PC-3 (cell line): ENCODE data around the gene EFHC2. TPM values are rescaled to one million over a fixed set of nuclear protein-coding genes. Genes with fewer than 3 reads are reported as not detected.

Experiments used
- ATAC-seq: fragments of 200-7000 bp; cut with Tn5 transposase; 2 replicates; pipeline ENCODE4 v1.9.1; 2020; ENCODE audit warnings: mild to moderate bottlenecking, moderate library complexity
- BruUV-seq: library from RNA; stranded (reverse); fragments of 400-500 nt; replicated peaks from 2 replicates; lab custom pipeline; 2021; lab: Mats Ljungman, UMichigan
- CTCF ChIA-PET: fragments of 300-600 bp; sonication (Branson Sonifier 250); formaldehyde crosslinking; loops from one replicate; lab custom pipeline; 2022; ENCODE audit warnings: antibody characterized with exemption; lab: Charles Lee
- POLR2A ChIA-PET: fragments of 300-600 bp; sonication (Branson Sonifier 250); formaldehyde crosslinking; loops from one replicate; lab custom pipeline; 2022; ENCODE audit warnings: antibody characterized with exemption; ENCODE audit not compliant: unreplicated experiment; lab: Charles Lee
- DNase-seq: peaks from one replicate; pipeline ENCODE4 v3.0.0-alpha.2; 2015
- H2AFZ ChIP-seq: fragments of 300-600 bp; sonication (generic); 2 replicates; pipeline ENCODE4 v1.6.0; 2016; ENCODE audit warnings: antibody characterized with exemption, low read length
- H3F3A ChIP-seq: fragments of 300-600 bp; sonication (generic); one replicate; pipeline ENCODE4 v1.6.0; 2017; ENCODE audit warnings: antibody characterized with exemption, low read length, control low read depth, mild to moderate bottlenecking; ENCODE audit not compliant: unreplicated experiment
- H3K27ac ChIP-seq: fragments of 300-600 bp; sonication (generic); 2 replicates; pipeline ENCODE4 v1.5.1; 2016; ENCODE audit warnings: mild to moderate bottlenecking, low read length
- H3K27me3 ChIP-seq: fragments of 300-600 bp; sonication (generic); 2 replicates; pipeline ENCODE4 v1.6.1; 2016; ENCODE audit warnings: low read length, mixed read lengths
- H3K36me3 ChIP-seq: fragments of 300-600 bp; sonication (generic); 2 replicates; pipeline ENCODE4 v1.6.1; 2016; ENCODE audit warnings: low read depth, mixed run types, low read length, mixed read lengths
- H3K4me1 ChIP-seq: fragments of 300-600 bp; sonication (generic); 2 replicates; pipeline ENCODE4 v1.5.1; 2016; ENCODE audit warnings: low read length; ENCODE audit not compliant: insufficient read depth
- H3K4me2 ChIP-seq: fragments of 300-600 bp; sonication (generic); 2 replicates; pipeline ENCODE4 v1.6.0; 2016; ENCODE audit warnings: low read length
- H3K4me3 ChIP-seq: fragments of 300-600 bp; sonication (generic); 2 replicates; pipeline ENCODE4 v1.5.1; 2016; ENCODE audit warnings: mild to moderate bottlenecking, low read length, mixed read lengths
- H3K79me2 ChIP-seq: fragments of 300-600 bp; sonication (generic); 2 replicates; pipeline ENCODE4 v1.6.1; 2017; ENCODE audit warnings: low read length, mixed read lengths
- H3K9ac ChIP-seq: fragments of 300-600 bp; sonication (generic); 2 replicates; pipeline ENCODE4 v1.6.0; 2016; ENCODE audit warnings: mild to moderate bottlenecking, low read length
- H3K9me2 ChIP-seq: fragments of 300-600 bp; sonication (generic); replicated peaks from 2 replicates; pipeline ENCODE4 v1.6.1; 2016; ENCODE audit warnings: mixed run types, low read length, mixed read lengths
- H3K9me3 ChIP-seq: fragments of 300-600 bp; sonication (generic); 2 replicates; pipeline ENCODE4 v1.6.1; 2016; ENCODE audit warnings: low read length, mixed read lengths
- H4K20me1 ChIP-seq: fragments of 300-600 bp; sonication (generic); 2 replicates; pipeline ENCODE4 v1.6.1; 2016; ENCODE audit warnings: low read length, mixed read lengths
- EZH2 ChIP-seq: fragments of 300-600 bp; sonication (generic); IDR thresholded peaks from one replicate; pipeline ENCODE4 v1.6.1; 2017; ENCODE audit warnings: antibody characterized with exemption, mild to moderate bottlenecking, low read length; ENCODE audit not compliant: unreplicated experiment
- EZH2phosphoT487 ChIP-seq: fragments of 300-600 bp; sonication (generic); IDR thresholded peaks from 2 replicates; pipeline ENCODE4 v1.6.1; 2018; ENCODE audit warnings: mild to moderate bottlenecking, antibody characterized with exemption, low read length, borderline replicate concordance
- intact Hi-C: fragments of 100-400 bp; cut with micrococcal nuclease; formaldehyde crosslinking; loops from 2 replicates; pipeline ENCODE4 v1.9.0; 2023
- total RNA-seq: library from RNA; depleted of rRNA; stranded (reverse); fragments of >200 nt; gene quantifications from 2 replicates; pipeline ENCODE4 v1.2.3, GENCODE V29; 2014
- TF ChIP-seq, protein P1 (sequence below): fragments of 300-600 bp; sonication (generic); conservative IDR thresholded peaks from 2 replicates; pipeline ENCODE4 v1.5.1; 2017; ENCODE audit warnings: antibody characterized with exemption, low read depth, mild to moderate bottlenecking, low read length

EFHC2 gene
- total RNA-seq, 1 experiment from 2014 or later: 0.40 TPM

- Histone ChIP-seq H3K27me3 (no peaks in the 10 kb centered on the region), H4K20me1 (no peaks in the 10 kb centered on the region), H3K4me1 (no peaks in the 10 kb centered on the region), H2AFZ (no peak overlapping the region), H3K9me2 (no peaks in the 10 kb centered on the region), H3K9ac (no peak overlapping the region), H3K36me3 (no peaks in the 10 kb centered on the region), H3K4me2 (no peak overlapping the region), H3K79me2 (no peaks in the 10 kb centered on the region), H3F3A (no peaks in the 10 kb centered on the region), H3K9me3 (no peaks in the 10 kb centered on the region), H3K4me3 (no peak overlapping the region), H3K27ac (no peak overlapping the region)
- no peak for ATAC-seq
- TF ChIP-seq, protein P1, sequence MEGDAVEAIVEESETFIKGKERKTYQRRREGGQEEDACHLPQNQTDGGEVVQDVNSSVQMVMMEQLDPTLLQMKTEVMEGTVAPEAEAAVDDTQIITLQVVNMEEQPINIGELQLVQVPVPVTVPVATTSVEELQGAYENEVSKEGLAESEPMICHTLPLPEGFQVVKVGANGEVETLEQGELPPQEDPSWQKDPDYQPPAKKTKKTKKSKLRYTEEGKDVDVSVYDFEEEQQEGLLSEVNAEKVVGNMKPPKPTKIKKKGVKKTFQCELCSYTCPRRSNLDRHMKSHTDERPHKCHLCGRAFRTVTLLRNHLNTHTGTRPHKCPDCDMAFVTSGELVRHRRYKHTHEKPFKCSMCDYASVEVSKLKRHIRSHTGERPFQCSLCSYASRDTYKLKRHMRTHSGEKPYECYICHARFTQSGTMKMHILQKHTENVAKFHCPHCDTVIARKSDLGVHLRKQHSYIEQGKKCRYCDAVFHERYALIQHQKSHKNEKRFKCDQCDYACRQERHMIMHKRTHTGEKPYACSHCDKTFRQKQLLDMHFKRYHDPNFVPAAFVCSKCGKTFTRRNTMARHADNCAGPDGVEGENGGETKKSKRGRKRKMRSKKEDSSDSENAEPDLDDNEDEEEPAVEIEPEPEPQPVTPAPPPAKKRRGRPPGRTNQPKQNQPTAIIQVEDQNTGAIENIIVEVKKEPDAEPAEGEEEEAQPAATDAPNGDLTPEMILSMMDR: no peak
- TF ChIP-seq EZH2 (no peak), EZH2phosphoT487 (no peak)
- no TSS peak for BruUV-seq
- ChIA-PET POLR2A (no interaction called here), CTCF (no interaction called here)
- no peak for DNase-seq
- intact Hi-C loops: no loop called here
These were observed 63.4 kb downstream of the EFHC2 start for GRCh38 chrX:44280116-44280515.

DNA sequence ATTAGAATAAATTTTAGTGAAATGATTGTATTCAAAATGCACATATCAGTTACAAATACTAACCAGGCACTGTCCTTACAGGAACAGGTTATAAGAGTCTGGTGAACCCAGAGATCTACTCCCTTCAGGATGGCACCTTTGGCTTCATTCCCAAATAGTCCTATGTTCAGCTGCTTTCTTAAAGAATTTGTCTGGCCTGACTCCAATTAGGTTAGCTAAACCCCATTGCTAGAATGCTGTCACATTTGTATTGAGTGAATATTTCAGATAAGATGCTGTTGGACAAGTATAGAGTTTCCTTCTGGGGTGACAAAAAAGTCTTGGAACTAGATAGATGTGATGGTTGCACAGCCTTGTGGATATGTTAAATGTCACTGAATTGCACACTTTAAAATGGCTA, 69.4 kb downstream of the EFHC2 start:
- TF ChIP-seq EZH2phosphoT487 (no peak), EZH2 (no peak)
- TF ChIP-seq, protein P1: no peak
- no TSS peak for BruUV-seq
- ATAC-seq: no peak

GRCh38 chrX:44267861-44268260, 75.6 kb downstream of the EFHC2 start:
- ChIA-PET POLR2A (interaction anchor here (0.5 to 0.7 kb wide), 2 partner anchors 607 to 1510 kb away, joined by 3 to 4 read pairs; no protein-coding TSS in a partner anchor), CTCF (no interaction called here)
- Histone ChIP-seq H3K9ac (no peak overlapping the region), H3K9me2 (no peaks in the 10 kb centered on the region), H3K4me1 (peaks cover 18% of the 10 kb centered on the region), H3K79me2 (no peaks in the 10 kb centered on the region), H2AFZ (no peak overlapping the region), H3K36me3 (no peaks in the 10 kb centered on the region), H3K27ac (peak overlapping the region; percentile 71), H4K20me1 (no peaks in the 10 kb centered on the region), H3F3A (no peaks in the 10 kb centered on the region), H3K4me3 (peak overlapping the region; percentile 39; the same call in 1 of the 2 replicates), H3K9me3 (no peaks in the 10 kb centered on the region), H3K27me3 (no peaks in the 10 kb centered on the region), H3K4me2 (peak overlapping the region; percentile 76)
- DNase-seq: peak; percentile 84
- ATAC-seq: peak; percentile 97
- intact Hi-C loops: no loop called here
- TF ChIP-seq EZH2phosphoT487 (no peak), EZH2 (no peak)
- TF ChIP-seq, protein P1: no peak
- BruUV-seq: no TSS peak

More for the DNA sequence above, 69.4 kb downstream of the EFHC2 start:
- H3K9me3 ChIP-seq: no peaks in the 10 kb centered on the region
- ChIA-PET CTCF (no interaction called here), POLR2A (no interaction called here)
- intact Hi-C loops: no loop called here
- H3K4me2 ChIP-seq: no peak overlapping the region
- no peak overlapping the region for H3K4me3 ChIP-seq
- no peak overlapping the region for H3K9ac ChIP-seq
- no peaks in the 10 kb centered on the region for H3F3A ChIP-seq
- H3K27ac ChIP-seq: no peak overlapping the region
- H2AFZ ChIP-seq: no peak overlapping the region
- H3K27me3 ChIP-seq: no peaks in the 10 kb centered on the region
- H3K79me2 ChIP-seq: no peaks in the 10 kb centered on the region
- peak; percentile 5 for DNase-seq
- no peaks in the 10 kb centered on the region for H3K4me1 ChIP-seq
- H4K20me1 ChIP-seq: no peaks in the 10 kb centered on the region
- H3K36me3 ChIP-seq: no peaks in the 10 kb centered on the region
- no peaks in the 10 kb centered on the region for H3K9me2 ChIP-seq
